Caco-2 (cell line): ENCODE data around the gene CCR2. TPM values are rescaled to one million over a fixed set of nuclear protein-coding genes. Genes with fewer than 3 reads are reported as not detected.

ENCODE experiments used
- BruUV-seq: library from RNA; stranded (reverse); fragments of 400-500 nt; replicated peaks from 2 replicates; lab custom pipeline; 2021; lab: Mats Ljungman, UMichigan
- CTCF ChIA-PET: fragments of 300-600 bp; sonication (Branson Sonifier 250); formaldehyde crosslinking; loops from one replicate; lab custom pipeline; 2022; ENCODE audit warnings: antibody characterized with exemption; lab: Charles Lee
- POLR2A ChIA-PET: fragments of 300-600 bp; sonication (Branson Sonifier 250); formaldehyde crosslinking; loops from one replicate; lab custom pipeline; 2022; ENCODE audit warnings: antibody characterized with exemption; lab: Charles Lee
- DNase-seq, 2 experiments: peaks; one replicate each; pipeline versions ENCODE4 v3.0.0 to v3.0.0-alpha.2; 2020 to 2022
- H3K27me3 ChIP-seq: replicated peaks from 2 replicates; pipeline ENCODE4 v1.6.0; 2011; ENCODE audit warnings: low read length; ENCODE audit not compliant: control insufficient read depth, insufficient read depth
- H3K36me3 ChIP-seq: 2 replicates; pipeline ENCODE4 v1.5.1; 2011; ENCODE audit warnings: low read length; ENCODE audit not compliant: control insufficient read depth, insufficient read depth
- H3K4me1 ChIP-seq: fragments of 250-450 bp; sonication (Bioruptor Pico); 2 replicates; pipeline ENCODE4 v1.5.1; 2020; ENCODE audit warnings: mild to moderate bottlenecking
- H3K4me3 ChIP-seq: 2 replicates; pipeline ENCODE4 v1.5.1; 2011; ENCODE audit warnings: low read depth, mild to moderate bottlenecking, control low read depth, low read length
- H3K9me3 ChIP-seq: fragments of 250-450 bp; sonication (Bioruptor Pico); 2 replicates; pipeline ENCODE4 v1.5.1; 2020; ENCODE audit warnings: mild to moderate bottlenecking, moderate library complexity
- H3K27ac Mint-ChIP-seq: one replicate; pipeline ENCODE4 v1.8.0; 2022; ENCODE audit warnings: mixed read lengths; ENCODE audit not compliant: unreplicated experiment
- H3K27me3 Mint-ChIP-seq: one replicate; pipeline ENCODE4 v1.8.0; 2022; ENCODE audit warnings: mixed read lengths; ENCODE audit not compliant: insufficient read depth, unreplicated experiment
- H3K36me3 Mint-ChIP-seq: one replicate; pipeline ENCODE4 v1.8.0; 2022; ENCODE audit warnings: mild to moderate bottlenecking, mixed read lengths; ENCODE audit not compliant: insufficient read depth, unreplicated experiment
- H3K4me1 Mint-ChIP-seq: one replicate; pipeline ENCODE4 v1.8.0; 2022; ENCODE audit warnings: low read depth, mixed read lengths; ENCODE audit not compliant: unreplicated experiment
- H3K4me3 Mint-ChIP-seq: one replicate; pipeline ENCODE4 v1.8.0; 2022; ENCODE audit warnings: mild to moderate bottlenecking, moderate library complexity, mixed read lengths; ENCODE audit not compliant: unreplicated experiment
- H3K9me3 Mint-ChIP-seq: one replicate; pipeline ENCODE4 v1.8.0; 2022; ENCODE audit warnings: mixed read lengths; ENCODE audit not compliant: unreplicated experiment
- intact Hi-C: fragments of 100-400 bp; cut with micrococcal nuclease; formaldehyde crosslinking; loops from one replicate; pipeline ENCODE4 v1.10.0; 2022; ENCODE audit not compliant: unreplicated experiment
- total RNA-seq: library from RNA; stranded (reverse); gene quantifications from 2 replicates; pipeline ENCODE4 v1.2.3, GENCODE V29; 2022
- TF ChIP-seq, protein P1 (sequence below), 2 experiments: fragments of 200-600 bp in 1 of 2; IDR thresholded peaks; 1 replicate in 1 of 2; 2 replicates in 1 of 2; pipeline versions ENCODE4 v1.5.1 to v1.8.0; 2011 to 2022; ENCODE audit warnings: antibody characterized with exemption in 1 of 2, control low read depth in 1 of 2, inconsistent platforms in 1 of 2, low read depth in 1 of 2, low read length in 1 of 2, mild to moderate bottlenecking in 1 of 2, moderate library complexity in 1 of 2; ENCODE audit not compliant: insufficient read depth in 1 of 2, severe bottlenecking in 1 of 2, unreplicated experiment in 1 of 2

Gene CCR2
- total RNA-seq, 1 experiment from 2014 or later, result not detected

GRCh38 chr3:46407970-46408369 is 54.1 kb downstream of the CCR2 start:
- Histone ChIP-seq H3K36me3 (no peaks in the 10 kb centered on the region), H3K27me3 (no peaks in the 10 kb centered on the region), H3K9me3 (no peaks in the 10 kb centered on the region), H3K4me1 (peaks cover 17% of the 10 kb centered on the region), H3K4me3 (no peak overlapping the region)
- no peak for DNase-seq
- CTCF ChIA-PET, result no interaction called here
- no peaks in the 10 kb centered on the region for H3K36me3 Mint-ChIP-seq
- BruUV-seq, result no TSS peak
- no peaks in the 10 kb centered on the region for H3K9me3 Mint-ChIP-seq
- no peak overlapping the region for H3K4me3 Mint-ChIP-seq
- H3K27me3 Mint-ChIP-seq, result no peaks in the 10 kb centered on the region
- intact Hi-C loops, result no loop called here
- TF ChIP-seq, protein P1, sequence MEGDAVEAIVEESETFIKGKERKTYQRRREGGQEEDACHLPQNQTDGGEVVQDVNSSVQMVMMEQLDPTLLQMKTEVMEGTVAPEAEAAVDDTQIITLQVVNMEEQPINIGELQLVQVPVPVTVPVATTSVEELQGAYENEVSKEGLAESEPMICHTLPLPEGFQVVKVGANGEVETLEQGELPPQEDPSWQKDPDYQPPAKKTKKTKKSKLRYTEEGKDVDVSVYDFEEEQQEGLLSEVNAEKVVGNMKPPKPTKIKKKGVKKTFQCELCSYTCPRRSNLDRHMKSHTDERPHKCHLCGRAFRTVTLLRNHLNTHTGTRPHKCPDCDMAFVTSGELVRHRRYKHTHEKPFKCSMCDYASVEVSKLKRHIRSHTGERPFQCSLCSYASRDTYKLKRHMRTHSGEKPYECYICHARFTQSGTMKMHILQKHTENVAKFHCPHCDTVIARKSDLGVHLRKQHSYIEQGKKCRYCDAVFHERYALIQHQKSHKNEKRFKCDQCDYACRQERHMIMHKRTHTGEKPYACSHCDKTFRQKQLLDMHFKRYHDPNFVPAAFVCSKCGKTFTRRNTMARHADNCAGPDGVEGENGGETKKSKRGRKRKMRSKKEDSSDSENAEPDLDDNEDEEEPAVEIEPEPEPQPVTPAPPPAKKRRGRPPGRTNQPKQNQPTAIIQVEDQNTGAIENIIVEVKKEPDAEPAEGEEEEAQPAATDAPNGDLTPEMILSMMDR (IDR thresholded peaks at IDR 0.05; ENCODE audit: insufficient read depth in 1 of 2, low read depth in 1 of 2, low read length in 1 of 2, severe bottlenecking in 1 of 2, unreplicated experiment in 1 of 2), result no peak
- POLR2A ChIA-PET, result no interaction called here
- H3K4me1 Mint-ChIP-seq, result peaks cover 21% of the 10 kb centered on the region
- H3K27ac Mint-ChIP-seq, result no peak overlapping the region

DNA sequence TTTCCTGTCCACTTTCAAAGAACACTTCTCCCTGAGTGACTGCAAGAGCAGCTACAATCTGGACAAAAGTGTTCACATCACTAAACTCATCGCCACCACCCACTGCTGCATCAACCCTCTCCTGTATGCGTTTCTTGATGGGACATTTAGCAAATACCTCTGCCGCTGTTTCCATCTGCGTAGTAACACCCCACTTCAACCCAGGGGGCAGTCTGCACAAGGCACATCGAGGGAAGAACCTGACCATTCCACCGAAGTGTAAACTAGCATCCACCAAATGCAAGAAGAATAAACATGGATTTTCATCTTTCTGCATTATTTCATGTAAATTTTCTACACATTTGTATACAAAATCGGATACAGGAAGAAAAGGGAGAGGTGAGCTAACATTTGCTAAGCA is 54.9 kb downstream of the CCR2 start:
- Histone ChIP-seq H3K4me1 (peaks cover 17% of the 10 kb centered on the region), H3K36me3 (no peaks in the 10 kb centered on the region), H3K9me3 (no peaks in the 10 kb centered on the region), H3K4me3 (no peak overlapping the region), H3K27me3 (no peaks in the 10 kb centered on the region)
- Mint-ChIP-seq H3K4me3 (no peak overlapping the region), H3K27me3 (no peaks in the 10 kb centered on the region), H3K9me3 (no peaks in the 10 kb centered on the region), H3K36me3 (no peaks in the 10 kb centered on the region), H3K4me1 (peaks cover 21% of the 10 kb centered on the region), H3K27ac (no peak overlapping the region)
- CTCF ChIA-PET, result no interaction called here
- TF ChIP-seq, protein P1 (IDR thresholded peaks at IDR 0.05; ENCODE audit: insufficient read depth in 1 of 2, low read depth in 1 of 2, low read length in 1 of 2, severe bottlenecking in 1 of 2, unreplicated experiment in 1 of 2), result no peak
- POLR2A ChIA-PET, result no interaction called here
- intact Hi-C loops, result no loop called here
- no TSS peak for BruUV-seq
- no peak for DNase-seq

DNA sequence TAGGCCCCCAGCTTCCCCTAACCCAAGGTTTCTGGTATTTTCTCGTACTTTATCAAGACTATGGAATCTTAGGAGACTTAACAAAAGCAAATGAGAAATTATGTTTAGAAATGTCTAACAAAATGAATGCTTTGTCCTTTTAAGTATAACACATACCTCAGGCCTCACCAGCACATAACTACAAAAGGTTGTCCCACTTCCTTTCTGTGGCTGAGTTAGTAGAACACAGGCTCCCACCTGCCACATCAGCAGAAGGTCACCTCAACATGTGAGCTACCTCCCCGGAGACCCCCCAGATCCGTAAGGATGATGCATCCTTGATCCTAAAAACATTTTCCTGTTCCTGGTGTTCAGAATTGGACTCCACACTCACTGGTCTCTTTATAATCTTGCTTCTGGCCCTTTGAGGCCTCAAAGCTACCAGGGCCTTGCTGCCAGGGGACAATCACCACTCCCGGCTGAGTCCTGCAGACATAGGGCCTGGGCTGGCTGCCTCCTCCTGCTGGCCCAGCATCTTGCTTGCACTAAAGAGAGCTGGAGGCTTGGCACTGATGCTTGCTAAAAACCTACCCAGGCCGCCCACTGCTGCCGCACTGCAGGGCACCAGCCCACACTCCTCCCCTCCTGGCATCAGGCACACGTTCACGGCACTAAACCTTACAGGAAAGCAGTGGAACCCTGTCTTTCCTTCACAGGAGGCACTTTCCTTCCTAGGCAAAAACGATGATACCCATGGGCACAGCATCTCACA is 56.0 kb downstream of the CCR2 start:
- Mint-ChIP-seq H3K27me3 (no peaks in the 10 kb centered on the region), H3K36me3 (no peaks in the 10 kb centered on the region), H3K9me3 (no peaks in the 10 kb centered on the region), H3K4me3 (no peak overlapping the region), H3K4me1 (peaks cover 21% of the 10 kb centered on the region), H3K27ac (no peak overlapping the region)
- Histone ChIP-seq H3K9me3 (no peaks in the 10 kb centered on the region), H3K36me3 (no peaks in the 10 kb centered on the region), H3K4me1 (peaks cover 17% of the 10 kb centered on the region), H3K4me3 (no peak overlapping the region), H3K27me3 (no peaks in the 10 kb centered on the region)
- TF ChIP-seq, protein P1 (IDR thresholded peaks at IDR 0.05; ENCODE audit: insufficient read depth in 1 of 2, low read depth in 1 of 2, low read length in 1 of 2, severe bottlenecking in 1 of 2, unreplicated experiment in 1 of 2), result no peak
- ChIA-PET CTCF (no interaction called here), POLR2A (no interaction called here)
- intact Hi-C loops, result no loop called here
- DNase-seq, result no peak
- BruUV-seq, result no TSS peak

Other genes with a start within 250 kb of the CCR2 start
- gene CCR1, start 145.8 kb upstream of the CCR2 start, total RNA-seq, result 1.7 and 2.9 TPM in 2 replicates
- 0.64 and 0.65 TPM in 2 replicates for gene CCR3, start 111.7 kb upstream of the CCR2 start, total RNA-seq
- not detected in 2 replicates for gene CCR5, start 16.8 kb downstream of the CCR2 start, total RNA-seq
- 0.44 and 1.0 TPM in 2 replicates for gene CCRL2, start 53.1 kb downstream of the CCR2 start, total RNA-seq
- gene LTF, start 110.8 kb downstream of the CCR2 start, total RNA-seq, result not detected in 2 replicates
- gene RTP3, start 143.9 kb downstream of the CCR2 start, total RNA-seq, result not detected in 2 replicates
- gene LRRC2, start 212.2 kb downstream of the CCR2 start, total RNA-seq, result 0.21 and 0.27 TPM in 2 replicates